SK-N-MC (cell line): Measurements from ENCODE around the gene TGM1.

Source experiments
- EZH2 ChIP-seq: fragments of 200-600 bp; sonication (generic); IDR thresholded peaks from one replicate; pipeline ENCODE4 v1.6.1; 2017; ENCODE audit warnings: antibody characterized with exemption
- POLR2AphosphoS5 ChIP-seq: IDR thresholded peaks from 2 replicates; pipeline ENCODE4 v1.6.1; 2012; ENCODE audit warnings: mild to moderate bottlenecking, low read depth, low read length, borderline replicate concordance

GRCh38 chr14:24310646-24311604 lies 47.9 kb upstream of the TGM1 start, which contains the start of gene LTB4R:
- no peak for TF ChIP-seq POLR2AphosphoS5
- no peak for TF ChIP-seq EZH2
